ENCODE data around the gene WRNIP1.

DNA sequence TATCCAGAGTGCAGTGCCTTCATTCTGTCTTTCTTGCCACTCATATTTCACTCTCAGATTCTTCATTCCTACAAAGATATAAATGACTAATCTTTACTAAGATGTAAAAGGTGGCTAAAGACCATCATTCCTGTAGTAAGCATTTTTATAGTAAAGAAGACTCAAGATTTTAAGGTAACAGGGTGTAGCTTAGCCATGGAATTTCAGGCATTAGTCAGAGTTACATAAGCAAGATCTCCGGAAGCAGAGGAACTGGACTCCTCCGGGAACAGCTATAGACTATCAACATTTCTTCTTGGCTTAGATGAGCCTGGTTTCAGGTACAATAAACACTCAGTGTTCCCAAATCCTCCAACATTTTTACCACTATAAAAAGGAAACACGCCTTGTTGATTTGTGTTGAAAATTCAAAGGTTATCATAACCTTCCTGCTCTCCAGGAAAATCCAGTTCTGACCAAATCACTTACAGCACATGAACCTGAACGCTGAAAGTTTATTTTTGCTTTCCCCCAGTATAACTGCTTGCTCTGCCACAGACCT lies 52.8 kb downstream of the WRNIP1 start:
- TF ChIP-seq CTCF (conservative IDR thresholded peaks at IDR 0.05 in 1 of 2, IDR thresholded peaks at IDR 0.05 in 1 of 2; ENCODE audit: low read depth in 1 of 2, low read length in 2 of 2) (no peak), EZH2 (IDR thresholded peaks at IDR 0.05; ENCODE audit: low read length, missing control alignments) (no peak)

Measured in fibroblast of lung (primary cell).